ENCODE data around the gene HVCN1.

- TF ChIP-seq EZH2phosphoT487 (IDR thresholded peaks at IDR 0.05; ENCODE audit: insufficient read depth, low read depth) (no peak), EZH2 (IDR thresholded peaks at IDR 0.05; ENCODE audit: insufficient read depth, poor library complexity, severe bottlenecking) (no peak)
Observed at GRCh38 chr12:110679201-110679600, 9.7 kb downstream of the HVCN1 start.

All from GM23248 (cell line).